Uterus (tissue), 4 donors: ENCODE data around the gene XXYLT1. TPM values are rescaled to one million over a fixed set of nuclear protein-coding genes. Genes with fewer than 3 reads are reported as not detected.

ENCODE experiments used
- DNase-seq, 2 donors: peaks; one replicate each; pipeline ENCODE4 v3.0.0-alpha.2; 2019 to 2020
- H3K27ac ChIP-seq, 2 donors: fragments of 200-600 bp; sonication (generic); 1 replicate in 1 of 2; 2 replicates in 1 of 2; pipeline ENCODE4 v1.5.1; 2016 to 2018
- H3K27me3 ChIP-seq, 2 donors: fragments of 200-600 bp; sonication (generic); one replicate each; pipeline ENCODE4 v1.5.1; 2018 to 2019; ENCODE audit warnings: control low read depth in 1 of 2
- H3K36me3 ChIP-seq, 2 donors: fragments of 200-600 bp; sonication (generic); one replicate each; pipeline ENCODE4 v1.5.1; 2019; ENCODE audit warnings: control low read depth in 1 of 2
- H3K4me1 ChIP-seq, 2 donors: fragments of 200-600 bp; sonication (generic); one replicate each; pipeline ENCODE4 v1.5.1; 2018 to 2019; ENCODE audit warnings: control low read depth in 1 of 2
- H3K4me3 ChIP-seq, 2 donors: fragments of 200-600 bp; sonication (generic); 1 replicate in 1 of 2; 2 replicates in 1 of 2; pipeline ENCODE4 v1.5.1; 2018 to 2019; ENCODE audit warnings: mild to moderate bottlenecking in 1 of 2
- H3K9me3 ChIP-seq, 2 donors: fragments of 200-600 bp; sonication (generic); one replicate each; pipeline ENCODE4 v1.5.1; 2019; ENCODE audit warnings: control low read depth in 1 of 2
- CTCF ChIP-seq, 4 experiments: fragments of 200-600 bp in 2 of 4; fragments of 450-650 bp in 2 of 4; sonication (generic) in 2 of 4; IDR thresholded peaks; one replicate each; pipeline ENCODE4 v1.5.1; 2016 to 2019; ENCODE audit warnings: antibody characterized with exemption in 4 of 4, mild to moderate bottlenecking in 2 of 4, moderate library complexity in 1 of 4
- POLR2A ChIP-seq, 2 donors: fragments of 450-650 bp; IDR thresholded peaks; one replicate each; pipeline ENCODE4 v1.6.1; 2016; ENCODE audit warnings: antibody characterized with exemption in 2 of 2, mild to moderate bottlenecking in 1 of 2, moderate library complexity in 1 of 2
- intact Hi-C: fragments of 100-400 bp; cut with DNase I; formaldehyde crosslinking; loops from one replicate; pipeline ENCODE4 v1.15.1; 2023; ENCODE audit warnings: low total_unique reads
- total RNA-seq, 4 donors: library from RNA; depleted of rRNA in 3 of 4; stranded (reverse); fragments of >200 nt in 3 of 4; gene quantifications; one replicate each; pipeline versions ENCODE4 v1.1.0 to v1.2.4, GENCODE V29; 2014 to 2023
- donor health status: DM: yes; HTN: yes; CAD: no.

Gene XXYLT1
- total RNA-seq, 4 donors from 2014 or later = 10.6 to 52.5 (median 23.8) TPM

- TF ChIP-seq CTCF (IDR thresholded peaks at IDR 0.05) (no peak), POLR2A (IDR thresholded peaks at IDR 0.05) (no peak)
- H3K27me3 ChIP-seq = no peaks in the 10 kb centered on the region
- no peaks in the 10 kb centered on the region for H3K9me3 ChIP-seq
- intact Hi-C loops = no loop called here
- no peak for DNase-seq
- H3K36me3 ChIP-seq = no peaks in the 10 kb centered on the region
- H3K4me1 ChIP-seq = no peaks in the 10 kb centered on the region
- no peak overlapping the region for H3K27ac ChIP-seq
- H3K4me3 ChIP-seq = no peak overlapping the region
Observed at GRCh38 chr3:195041871-195042742, 228.9 kb downstream of the XXYLT1 start.

GRCh38 chr3:195040773-195041520 lies 230.0 kb downstream of the XXYLT1 start:
- H3K4me1 ChIP-seq = no peaks in the 10 kb centered on the region
- intact Hi-C loops = no loop called here
- no peak for DNase-seq
- H3K27me3 ChIP-seq = no peaks in the 10 kb centered on the region
- TF ChIP-seq POLR2A (IDR thresholded peaks at IDR 0.05) = no peak
- TF ChIP-seq CTCF (IDR thresholded peaks at IDR 0.05) = no peak
- H3K9me3 ChIP-seq = no peaks in the 10 kb centered on the region
- H3K4me3 ChIP-seq = no peak overlapping the region
- no peak overlapping the region for H3K27ac ChIP-seq
- H3K36me3 ChIP-seq = no peaks in the 10 kb centered on the region

- Histone ChIP-seq H3K36me3 (no peaks in the 10 kb centered on the region), H3K4me1 (no peaks in the 10 kb centered on the region), H3K27ac (no peak overlapping the region), H3K27me3 (no peaks in the 10 kb centered on the region), H3K9me3 (no peaks in the 10 kb centered on the region), H3K4me3 (no peak overlapping the region)
- TF ChIP-seq CTCF (IDR thresholded peaks at IDR 0.05) (no peak), POLR2A (IDR thresholded peaks at IDR 0.05) (no peak)
- intact Hi-C loops = no loop called here
- DNase-seq = no peak
Observed at GRCh38 chr3:195040094-195040493, 230.9 kb downstream of the XXYLT1 start.

GRCh38 chr3:195039180-195039843 lies 231.6 kb downstream of the XXYLT1 start:
- H3K4me1 ChIP-seq = no peaks in the 10 kb centered on the region
- no peaks in the 10 kb centered on the region for H3K27me3 ChIP-seq
- H3K9me3 ChIP-seq = no peaks in the 10 kb centered on the region
- no peak for TF ChIP-seq CTCF (IDR thresholded peaks at IDR 0.05)
- TF ChIP-seq POLR2A (IDR thresholded peaks at IDR 0.05) = no peak
- no peak overlapping the region for H3K4me3 ChIP-seq
- DNase-seq = no peak
- intact Hi-C loops = no loop called here
- H3K27ac ChIP-seq = no peak overlapping the region
- H3K36me3 ChIP-seq = no peaks in the 10 kb centered on the region
